Fibroblast of lung (primary cell): ENCODE measurements around the gene RNF5. TPM values are rescaled to one million over a fixed set of nuclear protein-coding genes. Genes with fewer than 3 reads are reported as not detected.

Source experiments
- DNase-seq, 2 donors: peaks; one replicate each; pipeline versions ENCODE4 v3.0.0 to v3.0.0-alpha.2; 2010; ENCODE audit warnings: low read depth in 2 of 2
- H2AFZ ChIP-seq: 2 replicates; pipeline ENCODE4 v1.5.1; 2012; ENCODE audit warnings: low read length, control low read depth, inconsistent platforms
- H3K27ac ChIP-seq: 2 replicates; pipeline ENCODE4 v1.5.1; 2011; ENCODE audit warnings: low read length, control low read depth; ENCODE audit not compliant: insufficient read depth
- H3K27me3 ChIP-seq: 2 replicates; pipeline ENCODE4 v1.5.1; 2011; ENCODE audit warnings: mild to moderate bottlenecking, low read length; ENCODE audit not compliant: control insufficient read depth, insufficient read depth
- H3K36me3 ChIP-seq: 2 replicates; pipeline ENCODE4 v1.5.1; 2011; ENCODE audit warnings: low read length; ENCODE audit not compliant: control insufficient read depth, insufficient read depth
- H3K4me1 ChIP-seq: 2 replicates; pipeline ENCODE4 v1.5.1; 2011; ENCODE audit warnings: low read length; ENCODE audit not compliant: control insufficient read depth, insufficient read depth; ENCODE audit errors: extremely low read depth
- H3K4me2 ChIP-seq: 2 replicates; pipeline ENCODE4 v1.5.1; 2011; ENCODE audit warnings: low read length, control low read depth; ENCODE audit not compliant: insufficient read depth; ENCODE audit errors: extremely low read depth
- H3K4me3 ChIP-seq, 4 experiments: fragments of 200-600 bp in 1 of 4; sonication (generic) in 1 of 4; replicated peaks in 1 of 4; 2 replicates each; pipeline ENCODE4 v1.5.1; 2011 to 2016; ENCODE audit warnings: low read length in 4 of 4, low read depth in 3 of 4, mild to moderate bottlenecking in 3 of 4, control low read depth in 2 of 4, inconsistent platforms in 1 of 4, mixed read lengths in 1 of 4; ENCODE audit not compliant: insufficient read depth in 1 of 4; ENCODE audit errors: control extremely low read depth in 1 of 4
- H3K79me2 ChIP-seq: 2 replicates; pipeline ENCODE4 v1.5.1; 2012; ENCODE audit warnings: mild to moderate bottlenecking, low read length, inconsistent platforms; ENCODE audit not compliant: control insufficient read depth, insufficient read depth
- H3K9ac ChIP-seq: 2 replicates; pipeline ENCODE4 v1.5.1; 2011; ENCODE audit warnings: mild to moderate bottlenecking, low read length, control low read depth; ENCODE audit not compliant: insufficient read depth
- H3K9me3 ChIP-seq: 2 replicates; pipeline ENCODE4 v1.5.1; 2012; ENCODE audit warnings: low read depth, low read length; ENCODE audit not compliant: control insufficient read depth, insufficient read depth
- H4K20me1 ChIP-seq: 2 replicates; pipeline ENCODE4 v1.5.1; 2011; ENCODE audit warnings: low read length; ENCODE audit not compliant: control insufficient read depth, insufficient read depth; ENCODE audit errors: extremely low read depth
- CTCF ChIP-seq, 2 donors: IDR thresholded peaks in 1 of 2; conservative IDR thresholded peaks in 1 of 2; 1 replicate in 1 of 2; 2 replicates in 1 of 2; pipeline ENCODE4 v1.5.1; 2011 to 2012; ENCODE audit warnings: low read length in 2 of 2, control low read depth in 1 of 2, inconsistent platforms in 1 of 2, low read depth in 1 of 2, mild to moderate bottlenecking in 1 of 2
- EZH2 ChIP-seq: IDR thresholded peaks from 2 replicates; pipeline ENCODE4 v1.5.1; 2012; ENCODE audit warnings: low read length, control low read depth, mild to moderate bottlenecking; ENCODE audit errors: missing control alignments
- polyA plus RNA-seq, 2 donors: library from polyadenylated mRNA; depleted of rRNA in 1 of 2; stranded (reverse) in 1 of 2; unstranded in 1 of 2; fragments of >200 nt; gene quantifications; 2 replicates each; pipeline ENCODE4 v1.2.1, GENCODE V29; 2011 to 2012; ENCODE audit warnings: missing spikeins in 1 of 2
- total RNA-seq: library from RNA; depleted of rRNA; stranded (reverse); fragments of >200 nt; gene quantifications from 2 replicates; pipeline ENCODE4 v1.2.1, GENCODE V29; 2014

The RNF5 gene
- total and polyA plus RNA-seq, 2 donors (not counting 1 experiment from before 2014, with no cell fraction given): 23.9 to 63.4 TPM

- no peak overlapping the region for H3K9ac ChIP-seq
- H3K27me3 ChIP-seq: no peaks in the 10 kb centered on the region
- DNase-seq: no peak
- no peak overlapping the region for H3K4me3 ChIP-seq
- H3K27ac ChIP-seq: no peak overlapping the region
- no peak overlapping the region for H3K4me2 ChIP-seq
- no peaks in the 10 kb centered on the region for H3K79me2 ChIP-seq
- H4K20me1 ChIP-seq: no peaks in the 10 kb centered on the region
- no peaks in the 10 kb centered on the region for H3K9me3 ChIP-seq
- H3K36me3 ChIP-seq: no peaks in the 10 kb centered on the region
- no peak overlapping the region for H2AFZ ChIP-seq
- H3K4me1 ChIP-seq: no peaks in the 10 kb centered on the region
- TF ChIP-seq CTCF (conservative IDR thresholded peaks at IDR 0.05 in 1 of 2, IDR thresholded peaks at IDR 0.05 in 1 of 2; ENCODE audit: low read depth in 1 of 2, low read length in 2 of 2): no peak
- TF ChIP-seq EZH2: no peak
Observed at GRCh38 chr6:32220021-32220420, 41.8 kb downstream of the RNF5 start.

GRCh38 chr6:32222333-32223230 is 44.4 kb downstream of the RNF5 start:
- no peaks in the 10 kb centered on the region for H3K4me1 ChIP-seq

More at GRCh38 chr6:32222333-32223230, 44.4 kb downstream of the RNF5 start:
- Histone ChIP-seq H3K9me3 (no peaks in the 10 kb centered on the region), H3K27ac (no peak overlapping the region), H2AFZ (no peak overlapping the region), H3K36me3 (no peaks in the 10 kb centered on the region), H4K20me1 (no peaks in the 10 kb centered on the region), H3K4me2 (no peak overlapping the region), H3K4me3 (no peak overlapping the region), H3K27me3 (peaks cover 3% of the 10 kb centered on the region), H3K9ac (no peak overlapping the region), H3K79me2 (no peaks in the 10 kb centered on the region)
- TF ChIP-seq CTCF (conservative IDR thresholded peaks at IDR 0.05 in 1 of 2, IDR thresholded peaks at IDR 0.05 in 1 of 2; ENCODE audit: low read depth in 1 of 2, low read length in 2 of 2) (no peak), EZH2 (no peak)
- no peak for DNase-seq
